HG03558 (cell line): ENCODE measurements around the gene OR7C1.
"Not testable (repeated sequence)": the region's sequence is repeated elsewhere in the genome, so short reads cannot be mapped to it uniquely, and the experiment has no call there.

Source experiments
- ATAC-seq: cut with Tn5 transposase; IDR thresholded peaks from one replicate; pipeline ENCODE4 v1.9.1; 2021; ENCODE audit warnings: moderate number of reproducible peaks; ENCODE audit not compliant: unreplicated experiment; ENCODE audit errors: extremely low read depth

Gene OR7C1

GRCh38 chr19:14835011-14835410, at the start of gene OR7C1, which contains the start of gene OR7A5:
TSS of gene OR7C1 (minus strand) at chr19:14835185. CDS start at chr19:14800136, 35,049 bp downstream.
TSS of gene OR7A5 (minus strand) at chr19:14835185. CDS start at chr19:14828241, 6,944 bp downstream.
- ATAC-seq, result no peak

- no peak for ATAC-seq
Measured at GRCh38 chr19:14871619-14872230, 36.7 kb upstream of the OR7C1 start.

GRCh38 chr19:14868497-14868896, 33.5 kb upstream of the OR7C1 start:
- no peak for ATAC-seq

GRCh38 chr19:14848822-14849221, 13.8 kb upstream of the OR7C1 start, which contains the start of gene OR7A10:
TSS of gene OR7A10 (minus strand) at chr19:14848922. CDS start at chr19:14841877, 7,045 bp downstream.
- ATAC-seq, result no peak

GRCh38 chr19:14843578-14843977, 8.6 kb upstream of the OR7C1 start:
- ATAC-seq, result no peak

GRCh38 chr19:14843169-14843568, 8.2 kb upstream of the OR7C1 start:
- ATAC-seq, result no peak

GRCh38 chr19:14840206-14840605, 5.2 kb upstream of the OR7C1 start:
- no peak for ATAC-seq

- ATAC-seq, result no peak
Measured at GRCh38 chr19:14837391-14837790, 2.4 kb upstream of the OR7C1 start.

- ATAC-seq, result no peak
Measured at GRCh38 chr19:14830702-14831101, 4.3 kb downstream of the OR7C1 start.

GRCh38 chr19:14826006-14826405, 9.0 kb downstream of the OR7C1 start:
- ATAC-seq, result no peak

- ATAC-seq, result no peak
Measured at GRCh38 chr19:14821937-14822336, 13.0 kb downstream of the OR7C1 start.

GRCh38 chr19:14818588-14818987, 16.4 kb downstream of the OR7C1 start:
- no peak for ATAC-seq

GRCh38 chr19:14817052-14817451, 17.9 kb downstream of the OR7C1 start:
- ATAC-seq, result no peak

GRCh38 chr19:14814982-14815652, 19.9 kb downstream of the OR7C1 start:
- no peak for ATAC-seq

GRCh38 chr19:14809272-14810057, 25.5 kb downstream of the OR7C1 start:
- no peak for ATAC-seq

- no peak for ATAC-seq
Measured at GRCh38 chr19:14804765-14805164, 30.2 kb downstream of the OR7C1 start.

GRCh38 chr19:14798760-14799159, 36.2 kb downstream of the OR7C1 start:
- ATAC-seq, result no peak

- no peak for ATAC-seq
Measured at GRCh38 chr19:14796021-14796420, 39.0 kb downstream of the OR7C1 start.

- no peak for ATAC-seq
Measured at GRCh38 chr19:14795078-14795721, 39.8 kb downstream of the OR7C1 start.

GRCh38 chr19:14792250-14792649, 42.7 kb downstream of the OR7C1 start:
- not testable (repeated sequence) for ATAC-seq
